Esophagus squamous epithelium (tissue), 4 donors: ENCODE data around the gene VNN1.

Experiments used
- POLR2A ChIP-seq, 4 donors: fragments of 450-650 bp; IDR thresholded peaks; one replicate each; pipeline ENCODE4 v1.6.1; 2017; ENCODE audit warnings: antibody characterized with exemption in 4 of 4, mild to moderate bottlenecking in 4 of 4, moderate library complexity in 3 of 4
- TF ChIP-seq, protein P1 (sequence below), 6 experiments: fragments of 450-650 bp in 4 of 6; fragments of 200-600 bp in 2 of 6; sonication (generic) in 2 of 6; IDR thresholded peaks; one replicate each; pipeline ENCODE4 v1.5.1; 2016 to 2019; ENCODE audit warnings: antibody characterized with exemption in 6 of 6, mild to moderate bottlenecking in 4 of 6, moderate library complexity in 4 of 6

DNA sequence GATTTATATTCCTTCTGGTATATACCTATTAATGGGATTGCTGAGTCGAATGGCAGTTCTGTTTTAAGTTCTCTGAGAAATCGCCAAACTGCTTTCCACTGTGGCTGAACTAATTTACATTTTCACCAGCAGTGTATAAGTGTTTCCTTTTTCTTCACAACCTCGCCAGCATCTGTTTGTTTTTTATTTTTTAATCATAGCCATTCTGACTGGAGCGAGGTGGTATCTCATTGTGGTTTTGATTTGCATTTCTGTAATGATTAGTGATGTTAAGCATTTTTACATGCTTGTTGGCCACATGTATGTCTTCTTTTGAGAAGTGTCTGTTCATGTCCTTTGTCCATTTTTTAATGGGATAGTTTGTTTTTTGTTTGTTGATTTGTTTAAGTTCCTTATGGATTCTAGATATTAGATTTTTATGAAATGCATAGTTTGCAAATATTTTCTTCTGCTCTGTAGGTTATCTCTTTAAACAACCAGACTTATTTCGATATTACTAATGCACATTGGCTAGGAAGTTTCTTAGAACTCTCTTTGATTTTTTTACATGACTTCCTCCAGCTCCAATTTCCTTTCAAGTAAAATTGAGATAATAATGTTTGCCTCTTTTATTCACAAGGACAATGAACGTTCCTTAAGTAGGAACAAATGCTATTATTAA lies 12.2 kb upstream of the VNN1 start:
- TF ChIP-seq, protein P1, sequence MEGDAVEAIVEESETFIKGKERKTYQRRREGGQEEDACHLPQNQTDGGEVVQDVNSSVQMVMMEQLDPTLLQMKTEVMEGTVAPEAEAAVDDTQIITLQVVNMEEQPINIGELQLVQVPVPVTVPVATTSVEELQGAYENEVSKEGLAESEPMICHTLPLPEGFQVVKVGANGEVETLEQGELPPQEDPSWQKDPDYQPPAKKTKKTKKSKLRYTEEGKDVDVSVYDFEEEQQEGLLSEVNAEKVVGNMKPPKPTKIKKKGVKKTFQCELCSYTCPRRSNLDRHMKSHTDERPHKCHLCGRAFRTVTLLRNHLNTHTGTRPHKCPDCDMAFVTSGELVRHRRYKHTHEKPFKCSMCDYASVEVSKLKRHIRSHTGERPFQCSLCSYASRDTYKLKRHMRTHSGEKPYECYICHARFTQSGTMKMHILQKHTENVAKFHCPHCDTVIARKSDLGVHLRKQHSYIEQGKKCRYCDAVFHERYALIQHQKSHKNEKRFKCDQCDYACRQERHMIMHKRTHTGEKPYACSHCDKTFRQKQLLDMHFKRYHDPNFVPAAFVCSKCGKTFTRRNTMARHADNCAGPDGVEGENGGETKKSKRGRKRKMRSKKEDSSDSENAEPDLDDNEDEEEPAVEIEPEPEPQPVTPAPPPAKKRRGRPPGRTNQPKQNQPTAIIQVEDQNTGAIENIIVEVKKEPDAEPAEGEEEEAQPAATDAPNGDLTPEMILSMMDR (IDR thresholded peaks at IDR 0.05), result no peak
- no peak for TF ChIP-seq POLR2A (IDR thresholded peaks at IDR 0.05)
